WTC11 (cell line): ENCODE results near the gene VWA5A.
"Not testable (repeated sequence)": the region's sequence is repeated elsewhere in the genome, so short reads cannot be mapped to it uniquely, and the experiment has no call there.

Experiments used
- ELF4 ChIP-seq: sonication (generic); formaldehyde crosslinking; IDR thresholded peaks from 2 replicates; pipeline ENCODE4 v1.8.1; 2022; ENCODE audit warnings: low read depth, mild to moderate bottlenecking, moderate library complexity, missing genetic modification reagents
- ESRRA ChIP-seq: sonication (generic); formaldehyde crosslinking; IDR thresholded peaks from 2 replicates; pipeline ENCODE4 v1.8.1; 2022; ENCODE audit warnings: mild to moderate bottlenecking, missing genetic modification reagents, borderline replicate concordance
- ZNF317 ChIP-seq: sonication (generic); formaldehyde crosslinking; IDR thresholded peaks from 2 replicates; pipeline ENCODE4 v1.8.1; 2023; ENCODE audit warnings: low read depth, mild to moderate bottlenecking, moderate library complexity, missing genetic modification reagents, borderline replicate concordance
- TF ChIP-seq, protein P1 (sequence below): fragments of 200-600 bp; IDR thresholded peaks from 2 replicates; pipeline ENCODE4 v1.8.0; 2022; ENCODE audit warnings: antibody characterized with exemption

DNA sequence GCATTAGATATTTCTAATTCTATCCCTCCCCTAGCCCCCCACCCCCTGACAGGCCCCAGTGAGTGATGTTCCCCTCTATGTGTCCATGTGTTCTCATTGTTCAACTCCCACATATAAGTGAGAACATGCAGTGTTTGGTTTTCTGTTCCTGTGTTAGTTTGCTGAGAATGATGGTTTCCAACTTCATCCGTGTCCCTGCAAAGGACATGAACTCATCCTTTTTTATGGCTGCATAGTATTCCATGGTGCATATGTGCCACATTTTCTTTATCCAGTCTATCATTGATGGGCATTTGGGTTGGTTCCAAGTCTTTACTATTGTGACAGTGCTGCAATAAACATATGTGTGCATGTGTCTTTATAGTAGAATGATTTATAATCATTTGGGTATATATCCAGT is 11.9 kb downstream of the VWA5A start:
- not testable (repeated sequence) for TF ChIP-seq ELF4, ZNF317, ESRRA (CRISPR knock-in tag)
- TF ChIP-seq, protein P1, sequence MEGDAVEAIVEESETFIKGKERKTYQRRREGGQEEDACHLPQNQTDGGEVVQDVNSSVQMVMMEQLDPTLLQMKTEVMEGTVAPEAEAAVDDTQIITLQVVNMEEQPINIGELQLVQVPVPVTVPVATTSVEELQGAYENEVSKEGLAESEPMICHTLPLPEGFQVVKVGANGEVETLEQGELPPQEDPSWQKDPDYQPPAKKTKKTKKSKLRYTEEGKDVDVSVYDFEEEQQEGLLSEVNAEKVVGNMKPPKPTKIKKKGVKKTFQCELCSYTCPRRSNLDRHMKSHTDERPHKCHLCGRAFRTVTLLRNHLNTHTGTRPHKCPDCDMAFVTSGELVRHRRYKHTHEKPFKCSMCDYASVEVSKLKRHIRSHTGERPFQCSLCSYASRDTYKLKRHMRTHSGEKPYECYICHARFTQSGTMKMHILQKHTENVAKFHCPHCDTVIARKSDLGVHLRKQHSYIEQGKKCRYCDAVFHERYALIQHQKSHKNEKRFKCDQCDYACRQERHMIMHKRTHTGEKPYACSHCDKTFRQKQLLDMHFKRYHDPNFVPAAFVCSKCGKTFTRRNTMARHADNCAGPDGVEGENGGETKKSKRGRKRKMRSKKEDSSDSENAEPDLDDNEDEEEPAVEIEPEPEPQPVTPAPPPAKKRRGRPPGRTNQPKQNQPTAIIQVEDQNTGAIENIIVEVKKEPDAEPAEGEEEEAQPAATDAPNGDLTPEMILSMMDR, result not testable (repeated sequence)
